Stimulated activated naive CD8-positive, alpha-beta T cell treated with anti-CD3 and anti-CD28 coated beads, Interleukin-15, Interleukin-2, amounts not matched to agents 100 ng/mL and 50 ng/mL, for 24 hours (primary cell): ENCODE measurements around the gene NDUFAF5.

ENCODE experiments used
- H3K27ac Mint-ChIP-seq: one replicate; pipeline ENCODE4 v1.8.0; 2021; ENCODE audit warnings: mild to moderate bottlenecking, mixed read lengths
- H3K27me3 Mint-ChIP-seq: one replicate; pipeline ENCODE4 v1.8.0; 2021; ENCODE audit warnings: mixed read lengths
- H3K36me3 Mint-ChIP-seq: one replicate; pipeline ENCODE4 v1.8.0; 2021; ENCODE audit warnings: low read depth, mixed read lengths
- H3K4me1 Mint-ChIP-seq: one replicate; pipeline ENCODE4 v1.8.0; 2021; ENCODE audit warnings: low read depth, mixed read lengths
- H3K4me3 Mint-ChIP-seq: one replicate; pipeline ENCODE4 v1.8.0; 2021; ENCODE audit warnings: mild to moderate bottlenecking, mixed read lengths
- H3K9me3 Mint-ChIP-seq: one replicate; pipeline ENCODE4 v1.8.0; 2021; ENCODE audit warnings: mixed read lengths

Gene NDUFAF5

GRCh38 chr20:13858871-13859270, 74.0 kb downstream of the NDUFAF5 start:
- peaks cover 4% of the 10 kb centered on the region for H3K27me3 Mint-ChIP-seq
- H3K4me3 Mint-ChIP-seq = no peak overlapping the region
- peaks cover 4% of the 10 kb centered on the region for H3K9me3 Mint-ChIP-seq
- no peak overlapping the region for H3K27ac Mint-ChIP-seq
- H3K36me3 Mint-ChIP-seq = no peaks in the 10 kb centered on the region
- no peaks in the 10 kb centered on the region for H3K4me1 Mint-ChIP-seq

GRCh38 chr20:13862245-13862644, 77.4 kb downstream of the NDUFAF5 start:
- no peaks in the 10 kb centered on the region for H3K36me3 Mint-ChIP-seq
- no peak overlapping the region for H3K27ac Mint-ChIP-seq
- peaks cover 4% of the 10 kb centered on the region for H3K9me3 Mint-ChIP-seq
- H3K27me3 Mint-ChIP-seq = peaks cover 8% of the 10 kb centered on the region
- H3K4me3 Mint-ChIP-seq = no peak overlapping the region
- H3K4me1 Mint-ChIP-seq = no peaks in the 10 kb centered on the region

GRCh38 chr20:13863244-13863643, 78.4 kb downstream of the NDUFAF5 start:
- Mint-ChIP-seq H3K27me3 (peaks cover 8% of the 10 kb centered on the region), H3K27ac (no peak overlapping the region), H3K9me3 (peaks cover 4% of the 10 kb centered on the region), H3K4me1 (no peaks in the 10 kb centered on the region), H3K36me3 (no peaks in the 10 kb centered on the region), H3K4me3 (no peak overlapping the region)

GRCh38 chr20:13865156-13865555, 80.3 kb downstream of the NDUFAF5 start:
- Mint-ChIP-seq H3K36me3 (no peaks in the 10 kb centered on the region), H3K4me1 (no peaks in the 10 kb centered on the region), H3K27ac (no peak overlapping the region)

GRCh38 chr20:13865791-13866351, 81.0 kb downstream of the NDUFAF5 start:
- no peaks in the 10 kb centered on the region for H3K9me3 Mint-ChIP-seq
- H3K4me3 Mint-ChIP-seq = no peak overlapping the region
- no peaks in the 10 kb centered on the region for H3K36me3 Mint-ChIP-seq
- no peaks in the 10 kb centered on the region for H3K4me1 Mint-ChIP-seq
- H3K27ac Mint-ChIP-seq = no peak overlapping the region
- peaks cover 4% of the 10 kb centered on the region for H3K27me3 Mint-ChIP-seq

More at GRCh38 chr20:13865156-13865555, 80.3 kb downstream of the NDUFAF5 start:
- peaks cover 1% of the 10 kb centered on the region for H3K9me3 Mint-ChIP-seq
- H3K4me3 Mint-ChIP-seq = no peak overlapping the region
- H3K27me3 Mint-ChIP-seq = peaks cover 5% of the 10 kb centered on the region

GRCh38 chr20:13868331-13868730, 83.5 kb downstream of the NDUFAF5 start:
- Mint-ChIP-seq H3K4me1 (no peaks in the 10 kb centered on the region), H3K9me3 (no peaks in the 10 kb centered on the region), H3K4me3 (no peak overlapping the region), H3K36me3 (no peaks in the 10 kb centered on the region), H3K27ac (no peak overlapping the region), H3K27me3 (peaks cover 4% of the 10 kb centered on the region)

- no peaks in the 10 kb centered on the region for H3K36me3 Mint-ChIP-seq
- H3K27me3 Mint-ChIP-seq = no peaks in the 10 kb centered on the region
- H3K4me1 Mint-ChIP-seq = no peaks in the 10 kb centered on the region
- H3K27ac Mint-ChIP-seq = no peak overlapping the region
- no peaks in the 10 kb centered on the region for H3K9me3 Mint-ChIP-seq
- no peak overlapping the region for H3K4me3 Mint-ChIP-seq
Observed at GRCh38 chr20:13870170-13870748, 85.4 kb downstream of the NDUFAF5 start.
